GM23248 (cell line): ENCODE measurements around the gene CILP. TPM values are rescaled to one million over a fixed set of nuclear protein-coding genes. Genes with fewer than 3 reads are reported as not detected.

Experiments
- DNase-seq: peaks from one replicate; pipeline ENCODE4 v3.0.0-alpha.2; 2015
- H2AFZ ChIP-seq: fragments of 200-600 bp; sonication (generic); 2 replicates; pipeline ENCODE4 v1.6.1; 2016; ENCODE audit warnings: antibody characterized with exemption
- H3F3A ChIP-seq: fragments of 200-600 bp; sonication (generic); 2 replicates; pipeline ENCODE4 v1.6.1; 2016; ENCODE audit warnings: mild to moderate bottlenecking, antibody characterized with exemption, mixed run types; ENCODE audit not compliant: insufficient read depth
- H3K27ac ChIP-seq: fragments of 200-600 bp; sonication (generic); 2 replicates; pipeline ENCODE4 v1.5.1; 2016; ENCODE audit warnings: mild to moderate bottlenecking
- H3K27me3 ChIP-seq: fragments of 200-600 bp; sonication (generic); replicated peaks from 2 replicates; pipeline ENCODE4 v1.6.1; 2016; ENCODE audit warnings: mild to moderate bottlenecking; ENCODE audit not compliant: insufficient read depth
- H3K36me3 ChIP-seq: fragments of 200-600 bp; sonication (generic); 2 replicates; pipeline ENCODE4 v1.6.1; 2016; ENCODE audit warnings: low read depth, mild to moderate bottlenecking
- H3K4me1 ChIP-seq: fragments of 200-600 bp; sonication (generic); 2 replicates; pipeline ENCODE4 v1.6.1; 2016; ENCODE audit warnings: mild to moderate bottlenecking; ENCODE audit not compliant: insufficient read depth
- H3K4me2 ChIP-seq: fragments of 200-600 bp; sonication (generic); one replicate; pipeline ENCODE4 v1.6.1; 2016; ENCODE audit warnings: mild to moderate bottlenecking; ENCODE audit not compliant: unreplicated experiment
- H3K4me3 ChIP-seq: fragments of 200-600 bp; sonication (generic); 2 replicates; pipeline ENCODE4 v1.5.1; 2016; ENCODE audit warnings: mild to moderate bottlenecking
- H3K79me2 ChIP-seq: fragments of 200-600 bp; sonication (generic); 2 replicates; pipeline ENCODE4 v1.6.1; 2016; ENCODE audit warnings: mild to moderate bottlenecking; ENCODE audit not compliant: insufficient read depth
- H3K9ac ChIP-seq: fragments of 200-600 bp; sonication (generic); 2 replicates; pipeline ENCODE4 v1.6.1; 2016; ENCODE audit warnings: mild to moderate bottlenecking
- H3K9me2 ChIP-seq: fragments of 200-600 bp; sonication (generic); 2 replicates; pipeline ENCODE4 v1.6.1; 2016; ENCODE audit warnings: mixed run types, mild to moderate bottlenecking, moderate library complexity; ENCODE audit not compliant: insufficient read depth
- H3K9me3 ChIP-seq: fragments of 200-600 bp; sonication (generic); one replicate; pipeline ENCODE4 v1.6.1; 2017; ENCODE audit warnings: low read depth
- H4K20me1 ChIP-seq: fragments of 200-600 bp; sonication (generic); 2 replicates; pipeline ENCODE4 v1.6.0; 2016; ENCODE audit not compliant: insufficient read depth
- EZH2 ChIP-seq: fragments of 200-600 bp; sonication (generic); IDR thresholded peaks from 2 replicates; pipeline ENCODE4 v1.6.1; 2018; ENCODE audit warnings: antibody characterized with exemption, mild to moderate bottlenecking; ENCODE audit not compliant: insufficient read depth, poor library complexity, severe bottlenecking
- EZH2phosphoT487 ChIP-seq: fragments of 200-600 bp; sonication (generic); IDR thresholded peaks from 2 replicates; pipeline ENCODE4 v1.6.1; 2018; ENCODE audit warnings: antibody characterized with exemption, moderate library complexity, mild to moderate bottlenecking, low read depth; ENCODE audit not compliant: insufficient read depth
- WGBS, 2 experiments: methylation state at CpG; one replicate each; pipeline ENCODE4 v1.1.6; 2015 to 2017; ENCODE audit warnings: low lambda C conversion rate in 2 of 2, low coverage in 1 of 2; ENCODE audit errors: missing lambda C conversion rate in 2 of 2; 5-methylcytosine and 5-hydroxymethylcytosine counted together
- in situ Hi-C: fragments of 300-500 bp; cut with MboI; formaldehyde crosslinking; loops from 2 replicates; pipeline ENCODE4 v1.15.0; 2020
- polyA plus RNA-seq: library from polyadenylated mRNA; unstranded; fragments of >200 nt; fragmentation: Nextera tagmentation; extraction: Ambion mirVana; gene quantifications from 2 replicates; pipeline ENCODE4 v1.2.1, GENCODE V29; 2016
- total RNA-seq: library from RNA; depleted of rRNA; stranded (reverse); fragments of >200 nt; shearing (Covaris generic); gene quantifications from 2 replicates; pipeline ENCODE4 v1.2.3, GENCODE V29; 2014

Gene CILP
- total and polyA plus RNA-seq, 2 experiments from 2014 or later, result 0.09 to 0.11 TPM

GRCh38 chr15:65209701-65210643 lies 1.3 kb downstream of the CILP start:
- no peak overlapping the region for H3K4me3 ChIP-seq
- no peak overlapping the region for H3K27ac ChIP-seq
- H3K36me3 ChIP-seq, result no peaks in the 10 kb centered on the region
- TF ChIP-seq EZH2phosphoT487, result no peak
- TF ChIP-seq EZH2, result no peak
- no peaks in the 10 kb centered on the region; the same call in 1 of the 2 replicates for H3K27me3 ChIP-seq
- H3K9me2 ChIP-seq, result no peaks in the 10 kb centered on the region
- in situ Hi-C loops, result no loop called here
- no peaks in the 10 kb centered on the region for H3K4me1 ChIP-seq
- DNase-seq, result peak; percentile 17
- H3K4me2 ChIP-seq, result no peak overlapping the region
- H2AFZ ChIP-seq, result no peak overlapping the region
- no peaks in the 10 kb centered on the region for H3K9me3 ChIP-seq
- WGBS, 2 experiments, result 60 to 66% methylated on average over 17 of the region's 17 CpGs
- H3K79me2 ChIP-seq, result no peaks in the 10 kb centered on the region
- no peaks in the 10 kb centered on the region for H4K20me1 ChIP-seq
- H3F3A ChIP-seq, result no peaks in the 10 kb centered on the region
- H3K9ac ChIP-seq, result no peak overlapping the region

GRCh38 chr15:65208647-65209046 lies 2.6 kb downstream of the CILP start:
- Histone ChIP-seq H3K4me2 (no peak overlapping the region), H3F3A (no peaks in the 10 kb centered on the region), H3K36me3 (no peaks in the 10 kb centered on the region), H4K20me1 (no peaks in the 10 kb centered on the region), H3K9ac (no peak overlapping the region), H3K27me3 (no peaks in the 10 kb centered on the region; the same call in 1 of the 2 replicates), H3K9me2 (no peaks in the 10 kb centered on the region), H3K27ac (no peak overlapping the region), H3K4me3 (no peak overlapping the region), H3K4me1 (no peaks in the 10 kb centered on the region), H3K9me3 (no peaks in the 10 kb centered on the region), H3K79me2 (no peaks in the 10 kb centered on the region), H2AFZ (no peak overlapping the region)
- WGBS, 2 experiments, result 78 to 90% methylated on average over 2 of the region's 2 CpGs
- DNase-seq, result no peak
- in situ Hi-C loops, result no loop called here
- TF ChIP-seq EZH2phosphoT487, result no peak
- TF ChIP-seq EZH2, result no peak

DNA sequence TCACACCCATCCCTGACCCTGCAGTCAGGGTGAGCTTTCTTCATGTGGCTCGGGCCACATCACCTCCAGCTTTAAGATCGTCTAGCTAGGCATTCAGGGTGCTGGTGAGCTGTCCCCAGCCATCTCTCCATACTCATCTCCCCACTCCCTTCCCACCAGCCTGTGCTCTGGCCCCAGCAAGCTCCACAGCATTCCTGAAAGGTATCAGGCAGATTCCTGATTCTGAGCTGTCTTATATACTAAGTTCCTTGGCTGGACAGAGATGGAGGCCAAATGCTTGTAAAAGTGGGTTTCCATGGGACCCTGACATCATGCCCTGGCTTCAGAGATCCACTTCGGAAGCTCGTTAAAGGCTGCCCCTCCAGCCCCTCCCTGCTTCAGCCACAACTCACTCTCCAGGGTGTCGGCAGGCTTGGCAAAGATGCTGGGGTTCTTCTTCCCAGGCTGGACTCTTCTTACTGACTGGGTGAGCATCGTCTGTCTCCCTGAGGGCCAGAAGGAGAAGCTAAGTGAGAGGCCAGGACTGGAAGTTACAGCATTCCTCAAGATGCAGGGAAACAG lies 3.9 kb downstream of the CILP start:
- no peaks in the 10 kb centered on the region; the same call in 1 of the 2 replicates for H3K27me3 ChIP-seq
- DNase-seq, result no peak
- no peak overlapping the region for H3K4me3 ChIP-seq
- H3K27ac ChIP-seq, result no peak overlapping the region
- H2AFZ ChIP-seq, result no peak overlapping the region
- no peaks in the 10 kb centered on the region for H3K9me2 ChIP-seq
- in situ Hi-C loops, result no loop called here
- TF ChIP-seq EZH2phosphoT487, result no peak
- no peaks in the 10 kb centered on the region for H3K4me1 ChIP-seq
- H3K4me2 ChIP-seq, result no peak overlapping the region
- whole genome bisulfite sequencing, 2 experiments, result 31 to 43% methylated on average over 6 of the region's 6 CpGs
- no peaks in the 10 kb centered on the region for H3K9me3 ChIP-seq
- no peaks in the 10 kb centered on the region for H3K79me2 ChIP-seq
- no peak overlapping the region for H3K9ac ChIP-seq
- H4K20me1 ChIP-seq, result no peaks in the 10 kb centered on the region
- H3F3A ChIP-seq, result no peaks in the 10 kb centered on the region
- no peaks in the 10 kb centered on the region for H3K36me3 ChIP-seq

DNA sequence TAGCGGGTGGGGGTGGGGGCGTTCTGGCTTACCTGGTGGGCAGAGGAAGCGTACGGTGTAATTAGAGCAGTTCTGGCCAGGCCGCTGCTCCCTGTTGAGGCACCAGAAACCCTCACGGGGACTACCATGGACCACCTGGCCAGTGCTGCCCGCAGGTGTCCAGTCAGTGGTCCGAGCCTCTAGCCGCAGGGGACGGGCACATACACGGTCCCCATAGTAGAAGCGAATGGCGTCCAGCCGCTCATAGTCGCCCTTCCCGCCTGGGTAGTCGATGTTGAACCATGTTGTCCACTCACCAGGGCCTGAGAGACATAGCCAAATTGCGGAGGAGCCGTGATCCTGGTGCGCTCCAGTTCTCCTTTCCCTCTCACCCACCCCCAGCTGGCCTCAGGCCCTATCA lies 4.5 kb downstream of the CILP start:
- H3K79me2 ChIP-seq, result no peaks in the 10 kb centered on the region
- WGBS, 2 experiments, result 83 to 89% methylated on average over 19 to 20 of the region's 20 CpGs
- no peaks in the 10 kb centered on the region for H3K9me2 ChIP-seq
- no peaks in the 10 kb centered on the region for H4K20me1 ChIP-seq
- no peaks in the 10 kb centered on the region for H3K36me3 ChIP-seq
- H3K4me3 ChIP-seq, result no peak overlapping the region
- DNase-seq, result no peak
- no peaks in the 10 kb centered on the region for H3K4me1 ChIP-seq
- H3K27ac ChIP-seq, result no peak overlapping the region
- no peak overlapping the region for H3K9ac ChIP-seq
- in situ Hi-C loops, result no loop called here
- H3F3A ChIP-seq, result no peaks in the 10 kb centered on the region
- no peak overlapping the region for H3K4me2 ChIP-seq
- TF ChIP-seq EZH2phosphoT487, result no peak
- no peak for TF ChIP-seq EZH2
- no peaks in the 10 kb centered on the region; the same call in 1 of the 2 replicates for H3K27me3 ChIP-seq
- no peak overlapping the region for H2AFZ ChIP-seq
- H3K9me3 ChIP-seq, result no peaks in the 10 kb centered on the region
